ENCODE results near the gene ANO4.

DNA sequence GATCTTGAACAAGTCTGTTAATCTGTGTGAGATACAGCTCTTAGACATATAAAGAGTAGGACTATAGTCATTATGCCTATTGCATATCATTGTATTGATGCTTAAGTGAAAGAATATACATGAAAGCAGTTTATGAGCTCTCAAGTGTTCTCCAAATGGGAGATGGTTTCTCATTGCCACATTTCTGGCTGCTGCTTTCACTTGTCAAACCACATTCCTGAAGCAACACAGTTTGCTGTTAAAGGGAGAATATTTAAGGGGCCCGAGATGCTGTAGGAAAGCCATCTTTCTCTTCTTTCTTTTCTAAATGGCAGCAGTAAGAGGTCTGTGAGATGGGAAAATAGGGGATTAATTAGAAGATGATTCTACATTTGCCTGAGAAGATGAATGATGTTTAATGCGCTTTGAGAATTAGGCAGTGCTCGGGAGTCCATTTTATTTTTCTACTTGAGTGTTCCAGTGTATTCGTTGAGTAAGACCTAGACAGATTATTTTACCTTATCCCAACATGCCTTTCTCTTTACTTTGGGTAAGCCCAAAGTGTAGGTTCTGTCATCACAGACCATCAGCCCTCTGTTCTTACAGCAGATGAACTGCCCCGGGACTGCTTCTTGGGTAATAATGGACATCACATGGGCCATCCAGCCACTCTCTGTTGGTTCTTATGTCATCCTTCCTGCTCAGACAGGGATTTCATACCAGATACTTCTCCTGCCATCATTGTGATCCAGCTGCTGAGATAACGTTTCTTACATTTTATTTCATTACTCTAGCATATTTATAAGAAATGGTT, 35.6 kb downstream of the ANO4 start:
- TF ChIP-seq POLR2A (IDR thresholded peaks at IDR 0.05) (no peak), POLR2AphosphoS5 (IDR thresholded peaks at IDR 0.05) (no peak)
- TF ChIP-seq, protein P1, sequence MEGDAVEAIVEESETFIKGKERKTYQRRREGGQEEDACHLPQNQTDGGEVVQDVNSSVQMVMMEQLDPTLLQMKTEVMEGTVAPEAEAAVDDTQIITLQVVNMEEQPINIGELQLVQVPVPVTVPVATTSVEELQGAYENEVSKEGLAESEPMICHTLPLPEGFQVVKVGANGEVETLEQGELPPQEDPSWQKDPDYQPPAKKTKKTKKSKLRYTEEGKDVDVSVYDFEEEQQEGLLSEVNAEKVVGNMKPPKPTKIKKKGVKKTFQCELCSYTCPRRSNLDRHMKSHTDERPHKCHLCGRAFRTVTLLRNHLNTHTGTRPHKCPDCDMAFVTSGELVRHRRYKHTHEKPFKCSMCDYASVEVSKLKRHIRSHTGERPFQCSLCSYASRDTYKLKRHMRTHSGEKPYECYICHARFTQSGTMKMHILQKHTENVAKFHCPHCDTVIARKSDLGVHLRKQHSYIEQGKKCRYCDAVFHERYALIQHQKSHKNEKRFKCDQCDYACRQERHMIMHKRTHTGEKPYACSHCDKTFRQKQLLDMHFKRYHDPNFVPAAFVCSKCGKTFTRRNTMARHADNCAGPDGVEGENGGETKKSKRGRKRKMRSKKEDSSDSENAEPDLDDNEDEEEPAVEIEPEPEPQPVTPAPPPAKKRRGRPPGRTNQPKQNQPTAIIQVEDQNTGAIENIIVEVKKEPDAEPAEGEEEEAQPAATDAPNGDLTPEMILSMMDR (IDR thresholded peaks at IDR 0.05): no peak
